HepG2 (cell line): Measurements from ENCODE around the gene CA11. TPM values are rescaled to one million over a fixed set of nuclear protein-coding genes. Genes with fewer than 3 reads are reported as not detected.

Source experiments
- GABPA ChIP-seq, 2 experiments: IDR thresholded peaks; 2 replicates each; pipeline ENCODE4 v1.6.1; 2011 to 2016; ENCODE audit warnings: low read depth in 2 of 2, low read length in 1 of 2, missing biosample characterization in 1 of 2, missing genetic modification characterization in 1 of 2
- MXI1 ChIP-seq: IDR thresholded peaks from 3 replicates; pipeline ENCODE4 v1.6.1; 2012; ENCODE audit warnings: low read depth, low read length, inconsistent platforms, borderline replicate concordance
- POGZ ChIP-seq: sonication (generic); formaldehyde crosslinking; IDR thresholded peaks from 2 replicates; pipeline ENCODE4 v1.4.0; 2020; ENCODE audit warnings: mild to moderate bottlenecking, missing genetic modification reagents
- SNRNP70 ChIP-seq: fragments of 200-400 bp; formaldehyde crosslinking; IDR thresholded peaks from 2 replicates; pipeline ENCODE4 v1.6.1; 2017; ENCODE audit warnings: mild to moderate bottlenecking, low read depth, low read length, moderate library complexity
- TAF15 ChIP-seq: fragments of 200-400 bp; formaldehyde crosslinking; IDR thresholded peaks from one replicate; pipeline ENCODE4 v1.6.1; 2018; ENCODE audit warnings: mild to moderate bottlenecking, low read depth, low read length; ENCODE audit not compliant: poor library complexity, severe bottlenecking
- ZBED4 ChIP-seq: sonication (generic); formaldehyde crosslinking; IDR thresholded peaks from 2 replicates; pipeline ENCODE4 v1.4.0; 2020; ENCODE audit warnings: missing genetic modification reagents, borderline replicate concordance
- ZNF296 ChIP-seq: sonication (generic); formaldehyde crosslinking; conservative IDR thresholded peaks from 2 replicates; pipeline ENCODE4 v1.5.0; 2020; ENCODE audit warnings: mild to moderate bottlenecking, missing genetic modification reagents
- ZNF549 ChIP-seq: sonication (generic); formaldehyde crosslinking; IDR thresholded peaks from 2 replicates; pipeline ENCODE4 v1.5.0; 2020; ENCODE audit warnings: missing genetic modification reagents
- ZNF569 ChIP-seq: sonication (generic); formaldehyde crosslinking; IDR thresholded peaks from 2 replicates; pipeline ENCODE4 v1.5.0; 2020; ENCODE audit warnings: mild to moderate bottlenecking, missing genetic modification reagents, moderate library complexity, borderline replicate concordance
- ZNF768 ChIP-seq: sonication (generic); formaldehyde crosslinking; IDR thresholded peaks from 2 replicates; pipeline ENCODE4 v1.4.0; 2020; ENCODE audit warnings: missing genetic modification reagents
- polyA plus RNA-seq, 8 experiments: library from polyadenylated mRNA; depleted of rRNA in 3 of 8; stranded (reverse) in 7 of 8; unstranded in 1 of 8; fragments of >200 nt; fragmentation: Illumina TruSeq in 4 of 8; extraction: Trizol in 4 of 8; gene quantifications; 2 replicates each; pipeline versions ENCODE4 v1.2.1 to v1.2.3, GENCODE V29; 2011 to 2016; ENCODE audit warnings: low read depth in 4 of 8, missing spikeins in 1 of 8, mixed read lengths in 1 of 8; ENCODE audit not compliant: insufficient read depth in 1 of 8
- total RNA-seq, 5 experiments: library from RNA; depleted of rRNA; stranded (reverse); fragments of >200 nt; fragmentation: Illumina TruSeq; extraction: Trizol; gene quantifications; 2 replicates each; pipeline ENCODE4 v1.2.3, GENCODE V29; 2016; ENCODE audit warnings: low read depth in 1 of 5
- TF ChIP-seq, protein P1 (sequence below): sonication (generic); formaldehyde crosslinking; IDR thresholded peaks from 2 replicates; pipeline ENCODE4 v1.4.0; 2020; ENCODE audit warnings: mild to moderate bottlenecking, missing genetic modification reagents
- TF ChIP-seq, protein P2 (sequence below): sonication (generic); formaldehyde crosslinking; IDR thresholded peaks from 2 replicates; pipeline ENCODE4 v1.8.0; 2023; ENCODE audit warnings: mild to moderate bottlenecking, missing genetic modification reagents
- TF ChIP-seq, protein P3 (sequence below): sonication (generic); formaldehyde crosslinking; IDR thresholded peaks from 2 replicates; pipeline ENCODE4 v1.8.1; 2023; ENCODE audit warnings: mild to moderate bottlenecking, missing genetic modification reagents

CA11 gene
- total and polyA plus RNA-seq, 2 of the 13 experiments (the other 11 are each of a cell fraction or from before 2014, with no cell fraction given) = 0.41 to 0.58 TPM

GRCh38 chr19:48618916-48619691 lies 26.9 kb downstream of the CA11 start, which contains the start of the genes RPL18 and SPHK2 (continued):
- peak; percentile 63; the same call in 1 of the 2 replicates for TF ChIP-seq ZBED4 (CRISPR knock-in tag)
- TF ChIP-seq MXI1 = peak; percentile 87; the same call in 1 of the 3 replicates
- TF ChIP-seq, protein P1, sequence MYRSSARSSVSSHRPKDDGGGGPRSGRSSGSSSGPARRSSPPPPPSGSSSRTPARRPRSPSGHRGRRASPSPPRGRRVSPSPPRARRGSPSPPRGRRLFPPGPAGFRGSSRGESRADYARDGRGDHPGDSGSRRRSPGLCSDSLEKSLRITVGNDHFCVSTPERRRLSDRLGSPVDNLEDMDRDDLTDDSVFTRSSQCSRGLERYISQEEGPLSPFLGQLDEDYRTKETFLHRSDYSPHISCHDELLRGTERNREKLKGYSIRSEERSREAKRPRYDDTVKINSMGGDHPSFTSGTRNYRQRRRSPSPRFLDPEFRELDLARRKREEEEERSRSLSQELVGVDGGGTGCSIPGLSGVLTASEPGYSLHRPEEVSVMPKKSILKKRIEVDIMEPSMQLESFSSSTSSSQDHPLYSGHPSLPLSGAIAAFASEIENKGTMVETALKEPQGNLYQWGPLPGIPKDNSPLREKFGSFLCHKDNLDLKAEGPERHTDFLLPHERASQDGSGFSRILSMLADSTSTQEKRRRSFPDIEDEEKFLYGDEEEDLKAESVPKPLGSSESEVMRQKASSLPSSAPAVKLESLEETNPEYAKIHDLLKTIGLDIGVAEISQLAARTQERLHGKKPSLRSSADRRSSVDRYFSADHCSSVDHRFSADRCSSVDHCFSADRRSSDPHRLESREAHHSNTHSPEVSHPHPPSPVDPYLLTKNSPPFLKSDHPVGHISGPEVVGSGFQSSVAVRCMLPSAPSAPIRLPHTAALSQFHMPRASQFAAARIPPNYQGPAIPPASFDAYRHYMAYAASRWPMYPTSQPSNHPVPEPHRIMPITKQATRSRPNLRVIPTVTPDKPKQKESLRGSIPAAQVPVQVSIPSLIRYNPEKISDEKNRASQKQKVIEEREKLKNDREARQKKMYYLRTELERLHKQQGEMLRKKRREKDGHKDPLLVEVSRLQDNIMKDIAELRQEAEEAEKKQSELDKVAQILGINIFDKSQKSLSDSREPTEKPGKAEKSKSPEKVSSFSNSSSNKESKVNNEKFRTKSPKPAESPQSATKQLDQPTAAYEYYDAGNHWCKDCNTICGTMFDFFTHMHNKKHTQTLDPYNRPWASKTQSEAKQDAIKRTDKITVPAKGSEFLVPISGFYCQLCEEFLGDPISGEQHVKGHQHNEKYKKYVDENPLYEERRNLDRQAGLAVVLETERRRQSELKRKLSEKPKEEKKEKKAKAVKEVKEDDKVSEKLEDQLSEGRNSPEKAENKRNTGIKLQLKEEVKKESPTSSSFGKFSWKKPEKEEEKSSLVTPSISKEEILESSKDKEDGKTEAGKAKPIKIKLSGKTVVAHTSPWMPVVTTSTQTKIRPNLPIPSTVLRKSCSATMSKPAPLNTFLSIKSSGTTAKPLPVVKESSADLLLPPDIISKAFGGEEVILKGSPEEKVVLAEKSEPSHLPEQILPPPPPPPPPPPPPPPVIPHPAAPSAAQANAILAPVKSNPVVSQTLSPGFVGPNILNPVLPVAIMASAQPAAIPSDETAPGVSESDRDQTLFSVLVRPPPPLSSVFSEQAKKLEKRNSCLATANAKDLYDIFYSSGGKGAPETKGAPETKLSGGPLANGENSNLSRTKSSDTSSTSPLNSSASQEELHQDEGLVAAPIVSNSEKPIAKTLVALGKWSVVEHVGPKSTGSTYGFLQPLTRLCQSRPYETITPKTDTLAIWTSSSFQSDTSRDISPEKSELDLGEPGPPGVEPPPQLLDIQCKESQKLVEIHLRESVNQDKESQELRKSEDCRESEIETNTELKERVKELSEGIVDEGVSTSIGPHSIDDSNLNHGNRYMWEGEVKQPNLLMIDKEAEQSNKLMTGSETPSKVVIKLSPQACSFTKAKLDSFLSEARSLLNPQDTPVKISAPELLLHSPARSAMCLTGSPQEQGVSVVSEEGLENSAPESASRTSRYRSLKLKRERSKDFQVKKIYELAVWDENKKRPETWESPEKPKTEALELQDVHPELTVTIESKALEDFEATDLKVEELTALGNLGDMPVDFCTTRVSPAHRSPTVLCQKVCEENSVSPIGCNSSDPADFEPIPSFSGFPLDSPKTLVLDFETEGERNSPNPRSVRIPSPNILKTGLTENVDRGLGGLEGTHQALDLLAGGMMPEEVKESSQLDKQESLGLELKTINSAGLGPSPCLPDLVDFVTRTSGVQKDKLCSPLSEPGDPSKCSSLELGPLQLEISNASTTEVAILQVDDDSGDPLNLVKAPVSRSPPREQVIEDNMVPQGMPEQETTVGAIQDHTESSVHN (CRISPR knock-in tag) = no peak
- TF ChIP-seq ZNF569 (CRISPR knock-in tag) = 0 out of 2 replicates have a peak, but pooled peaks have one; percentile 76
- peak; percentile 70 for TF ChIP-seq ZNF768
- no peak for TF ChIP-seq ZNF549
- TF ChIP-seq, protein P2, sequence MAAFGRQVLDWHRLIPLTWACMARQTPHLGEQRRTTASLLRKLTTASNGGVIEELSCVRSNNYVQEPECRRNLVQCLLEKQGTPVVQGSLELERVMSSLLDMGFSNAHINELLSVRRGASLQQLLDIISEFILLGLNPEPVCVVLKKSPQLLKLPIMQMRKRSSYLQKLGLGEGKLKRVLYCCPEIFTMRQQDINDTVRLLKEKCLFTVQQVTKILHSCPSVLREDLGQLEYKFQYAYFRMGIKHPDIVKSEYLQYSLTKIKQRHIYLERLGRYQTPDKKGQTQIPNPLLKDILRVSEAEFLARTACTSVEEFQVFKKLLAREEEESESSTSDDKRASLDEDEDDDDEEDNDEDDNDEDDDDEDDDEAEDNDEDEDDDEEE = no peak
- TF ChIP-seq, protein P3, sequence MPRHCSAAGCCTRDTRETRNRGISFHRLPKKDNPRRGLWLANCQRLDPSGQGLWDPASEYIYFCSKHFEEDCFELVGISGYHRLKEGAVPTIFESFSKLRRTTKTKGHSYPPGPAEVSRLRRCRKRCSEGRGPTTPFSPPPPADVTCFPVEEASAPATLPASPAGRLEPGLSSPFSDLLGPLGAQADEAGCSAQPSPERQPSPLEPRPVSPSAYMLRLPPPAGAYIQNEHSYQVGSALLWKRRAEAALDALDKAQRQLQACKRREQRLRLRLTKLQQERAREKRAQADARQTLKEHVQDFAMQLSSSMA = 0 out of 2 replicates have a peak, but pooled peaks have one; percentile 42
- no peak for TF ChIP-seq SNRNP70
- TF ChIP-seq ZNF296 (CRISPR knock-in tag) = 0 out of 2 replicates have a peak, but pooled peaks have one; percentile 34
- TF ChIP-seq GABPA (IDR thresholded peaks at IDR 0.05; ENCODE audit: low read depth, low read length) = peak; percentile 87
- peak; percentile 96 for TF ChIP-seq GABPA (CRISPR knock-in tag; IDR thresholded peaks at IDR 0.05; ENCODE audit: low read depth)
- peak; percentile 91 for TF ChIP-seq POGZ
- TF ChIP-seq TAF15 = peak; percentile 61
